Vagina (tissue), 2 donors: ENCODE data around the gene SMAP2. TPM values are rescaled to one million over a fixed set of nuclear protein-coding genes. Genes with fewer than 3 reads are reported as not detected.

Experiments used
- DNase-seq, 2 donors: peaks; one replicate each; pipeline ENCODE4 v3.0.0-alpha.2; 2017; ENCODE audit errors: extremely low spot score in 2 of 2
- H3K27ac ChIP-seq: fragments of 200-600 bp; sonication (generic); one replicate; pipeline ENCODE4 v1.5.1; 2019
- H3K27me3 ChIP-seq: fragments of 200-600 bp; sonication (generic); one replicate; pipeline ENCODE4 v1.5.1; 2019
- H3K36me3 ChIP-seq, 2 donors: fragments of 200-600 bp; sonication (generic); one replicate each; pipeline ENCODE4 v1.5.1; 2017 to 2019
- H3K4me1 ChIP-seq: fragments of 200-600 bp; sonication (generic); one replicate; pipeline ENCODE4 v1.5.1; 2019
- H3K4me3 ChIP-seq, 2 donors: fragments of 200-600 bp; sonication (generic); 1 replicate in 1 of 2; 2 replicates in 1 of 2; pipeline ENCODE4 v1.5.1; 2016 to 2019
- H3K9me3 ChIP-seq: fragments of 200-600 bp; sonication (generic); one replicate; pipeline ENCODE4 v1.5.1; 2019
- POLR2A ChIP-seq, 2 donors: fragments of 450-650 bp; IDR thresholded peaks; one replicate each; pipeline ENCODE4 v1.6.1; 2017; ENCODE audit warnings: antibody characterized with exemption in 2 of 2, mild to moderate bottlenecking in 2 of 2, moderate library complexity in 2 of 2
- POLR2AphosphoS5 ChIP-seq, 2 donors: sonication (generic); formaldehyde crosslinking; IDR thresholded peaks; one replicate each; pipeline ENCODE4 v1.9.0; 2017; ENCODE audit warnings: antibody characterized with exemption in 2 of 2, mild to moderate bottlenecking in 2 of 2, low read depth in 1 of 2; ENCODE audit not compliant: insufficient read depth in 1 of 2
- intact Hi-C: fragments of 100-400 bp; cut with DNase I; formaldehyde crosslinking; loops from one replicate; pipeline ENCODE4 v1.15.1; 2023
- total RNA-seq: library from RNA; depleted of rRNA; stranded (reverse); fragments of >200 nt; gene quantifications from one replicate; pipeline ENCODE4 v1.2.3, GENCODE V29; 2016
- TF ChIP-seq, protein P1 (sequence below), 3 experiments: fragments of 450-650 bp in 2 of 3; fragments of 200-600 bp in 1 of 3; sonication (generic) in 1 of 3; IDR thresholded peaks; one replicate each; pipeline ENCODE4 v1.5.1; 2017 to 2019; ENCODE audit warnings: antibody characterized with exemption in 3 of 3, mild to moderate bottlenecking in 2 of 3, moderate library complexity in 2 of 3

The SMAP2 gene
- total RNA-seq, 1 donor from 2014 or later: 24.8 TPM

DNA sequence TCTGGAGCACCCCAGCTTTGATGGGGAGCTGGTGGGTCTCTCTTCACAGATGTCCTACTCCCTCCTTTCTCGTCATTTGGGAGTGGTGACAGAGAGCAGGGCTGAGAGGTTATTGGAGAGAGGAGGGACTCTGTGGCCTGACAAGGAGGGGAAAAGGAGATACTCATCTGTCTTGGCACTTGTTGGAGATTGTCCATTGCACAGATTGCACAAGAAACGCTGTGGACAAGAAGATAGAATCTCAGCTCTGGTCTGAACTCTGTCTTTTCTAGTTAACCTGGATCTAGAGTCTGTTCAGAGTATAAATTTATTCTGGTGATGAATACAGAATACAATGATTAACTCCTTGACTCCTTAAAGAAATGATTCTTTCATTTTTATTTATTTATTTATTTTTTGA is 22.4 kb upstream of the SMAP2 start:
- DNase-seq: no peak
- Histone ChIP-seq H3K4me3 (no peak overlapping the region), H3K9me3 (no peaks in the 10 kb centered on the region), H3K36me3 (no peaks in the 10 kb centered on the region), H3K4me1 (no peaks in the 10 kb centered on the region), H3K27ac (no peak overlapping the region), H3K27me3 (no peaks in the 10 kb centered on the region)
- intact Hi-C loops: no loop called here
- TF ChIP-seq, protein P1, sequence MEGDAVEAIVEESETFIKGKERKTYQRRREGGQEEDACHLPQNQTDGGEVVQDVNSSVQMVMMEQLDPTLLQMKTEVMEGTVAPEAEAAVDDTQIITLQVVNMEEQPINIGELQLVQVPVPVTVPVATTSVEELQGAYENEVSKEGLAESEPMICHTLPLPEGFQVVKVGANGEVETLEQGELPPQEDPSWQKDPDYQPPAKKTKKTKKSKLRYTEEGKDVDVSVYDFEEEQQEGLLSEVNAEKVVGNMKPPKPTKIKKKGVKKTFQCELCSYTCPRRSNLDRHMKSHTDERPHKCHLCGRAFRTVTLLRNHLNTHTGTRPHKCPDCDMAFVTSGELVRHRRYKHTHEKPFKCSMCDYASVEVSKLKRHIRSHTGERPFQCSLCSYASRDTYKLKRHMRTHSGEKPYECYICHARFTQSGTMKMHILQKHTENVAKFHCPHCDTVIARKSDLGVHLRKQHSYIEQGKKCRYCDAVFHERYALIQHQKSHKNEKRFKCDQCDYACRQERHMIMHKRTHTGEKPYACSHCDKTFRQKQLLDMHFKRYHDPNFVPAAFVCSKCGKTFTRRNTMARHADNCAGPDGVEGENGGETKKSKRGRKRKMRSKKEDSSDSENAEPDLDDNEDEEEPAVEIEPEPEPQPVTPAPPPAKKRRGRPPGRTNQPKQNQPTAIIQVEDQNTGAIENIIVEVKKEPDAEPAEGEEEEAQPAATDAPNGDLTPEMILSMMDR (IDR thresholded peaks at IDR 0.05): no peak
- TF ChIP-seq POLR2A (IDR thresholded peaks at IDR 0.05) (no peak), POLR2AphosphoS5 (IDR thresholded peaks at IDR 0.05; ENCODE audit: insufficient read depth in 1 of 2, low read depth in 1 of 2) (no peak)

DNA sequence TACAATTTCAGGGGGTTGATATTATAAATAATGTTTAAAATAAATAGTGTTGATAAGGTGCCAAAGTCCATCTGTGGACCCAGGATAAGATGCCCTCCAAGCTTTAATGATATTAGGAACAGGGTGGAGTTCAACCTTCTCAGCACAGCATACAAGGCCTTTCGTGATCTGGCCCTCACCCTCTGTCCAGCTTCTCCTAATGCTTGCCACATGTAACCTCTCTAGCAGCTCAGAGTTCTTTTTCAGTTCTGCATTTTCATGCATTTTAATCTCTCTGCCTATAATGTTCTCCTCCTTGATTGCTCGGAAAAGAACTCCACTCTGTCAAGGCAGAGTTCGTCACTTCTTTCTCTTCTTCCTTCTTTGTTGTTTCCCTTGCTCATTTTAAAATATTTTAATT is 21.4 kb upstream of the SMAP2 start:
- no peak for DNase-seq
- no peaks in the 10 kb centered on the region for H3K27me3 ChIP-seq
- H3K4me1 ChIP-seq: no peaks in the 10 kb centered on the region
- H3K36me3 ChIP-seq: no peaks in the 10 kb centered on the region
- no peaks in the 10 kb centered on the region for H3K9me3 ChIP-seq
- intact Hi-C loops: no loop called here
- H3K27ac ChIP-seq: no peak overlapping the region
- TF ChIP-seq POLR2AphosphoS5 (IDR thresholded peaks at IDR 0.05; ENCODE audit: insufficient read depth in 1 of 2, low read depth in 1 of 2) (no peak), POLR2A (IDR thresholded peaks at IDR 0.05) (no peak)
- no peak overlapping the region for H3K4me3 ChIP-seq

DNA sequence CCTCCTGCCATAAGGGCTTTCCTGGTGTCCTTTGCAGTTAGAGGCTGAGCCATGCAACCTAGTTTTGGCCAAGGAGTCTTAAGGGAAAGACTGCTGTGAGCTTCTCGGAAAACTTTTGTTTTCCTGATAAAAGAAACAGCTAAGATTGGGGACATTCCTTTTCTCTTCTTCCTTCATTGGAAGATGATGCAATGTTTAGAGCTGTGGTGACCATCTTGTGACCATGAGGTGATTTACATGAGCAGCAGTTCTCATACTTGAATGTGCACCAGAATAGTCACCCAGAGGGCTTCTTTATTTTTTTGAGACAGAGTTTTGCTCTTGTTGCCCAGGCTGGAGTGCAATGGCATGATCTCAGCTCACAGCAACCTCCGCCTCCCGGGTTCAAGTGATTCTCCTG is 20.4 kb upstream of the SMAP2 start:
- Histone ChIP-seq H3K27me3 (no peaks in the 10 kb centered on the region), H3K4me3 (no peak overlapping the region), H3K27ac (no peak overlapping the region), H3K36me3 (no peaks in the 10 kb centered on the region), H3K4me1 (no peaks in the 10 kb centered on the region), H3K9me3 (peaks cover 1% of the 10 kb centered on the region)
- DNase-seq: no peak
- intact Hi-C loops: no loop called here
- no peak for TF ChIP-seq POLR2A (IDR thresholded peaks at IDR 0.05)
- TF ChIP-seq, protein P1 (IDR thresholded peaks at IDR 0.05): no peak
- TF ChIP-seq POLR2AphosphoS5 (IDR thresholded peaks at IDR 0.05; ENCODE audit: insufficient read depth in 1 of 2, low read depth in 1 of 2): no peak

GRCh38 chr1:40357625-40358024 is 15.9 kb upstream of the SMAP2 start:
- Histone ChIP-seq H3K4me3 (no peak overlapping the region), H3K27me3 (no peaks in the 10 kb centered on the region), H3K36me3 (no peaks in the 10 kb centered on the region), H3K27ac (no peak overlapping the region), H3K9me3 (peaks cover 5% of the 10 kb centered on the region), H3K4me1 (no peaks in the 10 kb centered on the region)
- intact Hi-C loops: no loop called here
- TF ChIP-seq POLR2A (IDR thresholded peaks at IDR 0.05): no peak
- TF ChIP-seq, protein P1 (IDR thresholded peaks at IDR 0.05): no peak
- no peak for TF ChIP-seq POLR2AphosphoS5 (IDR thresholded peaks at IDR 0.05; ENCODE audit: insufficient read depth in 1 of 2, low read depth in 1 of 2)
- no peak for DNase-seq

DNA sequence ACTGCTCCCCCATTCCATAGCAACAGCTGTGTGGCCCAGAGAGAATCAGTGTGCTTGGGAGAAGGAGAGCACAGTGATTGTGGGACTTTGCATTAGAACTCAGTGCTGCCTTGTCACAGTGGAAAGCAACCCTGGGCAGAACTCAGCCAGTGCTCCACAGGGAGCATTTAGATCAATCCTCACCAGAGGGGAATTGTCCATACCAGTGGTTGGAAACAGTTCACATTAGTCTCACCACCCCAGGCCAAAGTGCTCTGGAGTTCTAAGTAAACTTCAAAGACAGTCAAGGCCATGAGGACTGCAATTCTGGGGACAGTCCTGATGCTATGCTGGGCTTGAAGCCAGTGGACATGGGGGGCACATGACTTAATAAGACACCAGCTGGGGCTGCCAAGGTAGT is 12.9 kb upstream of the SMAP2 start:
- H3K27ac ChIP-seq: no peak overlapping the region
- intact Hi-C loops: no loop called here
- no peak overlapping the region for H3K4me3 ChIP-seq
- H3K36me3 ChIP-seq: no peaks in the 10 kb centered on the region
- no peaks in the 10 kb centered on the region for H3K4me1 ChIP-seq
- H3K9me3 ChIP-seq: peaks cover 5% of the 10 kb centered on the region
- H3K27me3 ChIP-seq: no peaks in the 10 kb centered on the region
- TF ChIP-seq, protein P1 (IDR thresholded peaks at IDR 0.05): no peak
- TF ChIP-seq POLR2AphosphoS5 (IDR thresholded peaks at IDR 0.05; ENCODE audit: insufficient read depth in 1 of 2, low read depth in 1 of 2): no peak
- TF ChIP-seq POLR2A (IDR thresholded peaks at IDR 0.05): no peak
- no peak for DNase-seq
